Epithelial cell of proximal tubule (primary cell): Measurements from ENCODE around the gene CACNA1C. TPM values are rescaled to one million over a fixed set of nuclear protein-coding genes. Genes with fewer than 3 reads are reported as not detected.
A peak's percentile ranks its signal among the peaks of the same experiment; 100 is the strongest.

ENCODE experiments used
- DNase-seq: peaks from one replicate; pipeline ENCODE4 v3.0.0-alpha.2; 2011; ENCODE audit warnings: low read depth
- H3K4me3 ChIP-seq: 2 replicates; pipeline ENCODE4 v1.5.1; 2011; ENCODE audit warnings: low read depth, mild to moderate bottlenecking, low read length
- total RNA-seq: library from RNA; depleted of rRNA; stranded (reverse); fragments of >200 nt; gene quantifications from 2 replicates; pipeline ENCODE4 v1.2.3, GENCODE V29; 2015
- TF ChIP-seq, protein P1 (sequence below): conservative IDR thresholded peaks from 2 replicates; pipeline ENCODE4 v1.5.1; 2012; ENCODE audit warnings: low read depth, mild to moderate bottlenecking, low read length

Gene CACNA1C
- total RNA-seq, 1 donor from 2014 or later = not detected

DNA sequence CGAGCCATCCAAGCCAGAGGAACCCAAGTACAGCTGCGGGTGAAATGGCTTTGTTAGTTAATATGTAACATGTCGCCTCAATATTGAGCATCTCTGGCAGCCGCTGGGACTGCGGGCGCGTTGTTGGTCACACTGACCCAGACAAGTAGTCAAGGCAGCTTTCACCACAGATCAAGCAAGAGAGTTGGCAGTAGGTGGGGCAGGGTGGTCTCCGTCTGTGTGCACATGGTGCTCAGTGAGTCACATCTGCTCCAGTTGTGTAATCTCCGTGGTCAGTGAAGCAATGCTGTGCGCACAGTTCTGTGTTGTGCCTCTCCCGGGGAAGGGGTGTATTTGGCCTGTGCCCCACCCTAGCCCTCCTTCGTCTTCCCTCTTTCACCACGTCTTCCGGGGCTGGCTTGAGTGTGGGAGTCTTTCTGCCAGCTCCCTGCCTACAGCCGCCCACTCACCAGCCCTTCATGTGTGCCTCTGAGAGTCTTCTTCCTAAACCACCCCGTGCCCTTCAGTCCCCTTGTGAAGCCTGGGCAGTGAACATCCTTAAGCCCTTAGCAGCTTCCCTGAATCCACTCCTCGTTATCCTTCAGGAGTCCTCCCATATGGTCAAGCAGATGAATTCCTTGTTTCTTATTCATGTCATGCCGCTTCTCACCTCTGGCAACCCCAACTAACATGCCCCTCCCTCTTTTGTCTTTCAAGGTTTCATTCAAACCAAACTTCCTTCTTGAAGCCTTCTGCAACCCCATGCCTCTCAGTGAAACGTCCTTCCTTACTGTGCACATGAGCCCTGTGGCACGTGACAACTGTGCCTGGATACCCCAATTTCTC is 242.1 kb downstream of the CACNA1C start:
- DNase-seq = peak; percentile 48
- TF ChIP-seq, protein P1, sequence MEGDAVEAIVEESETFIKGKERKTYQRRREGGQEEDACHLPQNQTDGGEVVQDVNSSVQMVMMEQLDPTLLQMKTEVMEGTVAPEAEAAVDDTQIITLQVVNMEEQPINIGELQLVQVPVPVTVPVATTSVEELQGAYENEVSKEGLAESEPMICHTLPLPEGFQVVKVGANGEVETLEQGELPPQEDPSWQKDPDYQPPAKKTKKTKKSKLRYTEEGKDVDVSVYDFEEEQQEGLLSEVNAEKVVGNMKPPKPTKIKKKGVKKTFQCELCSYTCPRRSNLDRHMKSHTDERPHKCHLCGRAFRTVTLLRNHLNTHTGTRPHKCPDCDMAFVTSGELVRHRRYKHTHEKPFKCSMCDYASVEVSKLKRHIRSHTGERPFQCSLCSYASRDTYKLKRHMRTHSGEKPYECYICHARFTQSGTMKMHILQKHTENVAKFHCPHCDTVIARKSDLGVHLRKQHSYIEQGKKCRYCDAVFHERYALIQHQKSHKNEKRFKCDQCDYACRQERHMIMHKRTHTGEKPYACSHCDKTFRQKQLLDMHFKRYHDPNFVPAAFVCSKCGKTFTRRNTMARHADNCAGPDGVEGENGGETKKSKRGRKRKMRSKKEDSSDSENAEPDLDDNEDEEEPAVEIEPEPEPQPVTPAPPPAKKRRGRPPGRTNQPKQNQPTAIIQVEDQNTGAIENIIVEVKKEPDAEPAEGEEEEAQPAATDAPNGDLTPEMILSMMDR = no peak
- no peak overlapping the region for H3K4me3 ChIP-seq

DNA sequence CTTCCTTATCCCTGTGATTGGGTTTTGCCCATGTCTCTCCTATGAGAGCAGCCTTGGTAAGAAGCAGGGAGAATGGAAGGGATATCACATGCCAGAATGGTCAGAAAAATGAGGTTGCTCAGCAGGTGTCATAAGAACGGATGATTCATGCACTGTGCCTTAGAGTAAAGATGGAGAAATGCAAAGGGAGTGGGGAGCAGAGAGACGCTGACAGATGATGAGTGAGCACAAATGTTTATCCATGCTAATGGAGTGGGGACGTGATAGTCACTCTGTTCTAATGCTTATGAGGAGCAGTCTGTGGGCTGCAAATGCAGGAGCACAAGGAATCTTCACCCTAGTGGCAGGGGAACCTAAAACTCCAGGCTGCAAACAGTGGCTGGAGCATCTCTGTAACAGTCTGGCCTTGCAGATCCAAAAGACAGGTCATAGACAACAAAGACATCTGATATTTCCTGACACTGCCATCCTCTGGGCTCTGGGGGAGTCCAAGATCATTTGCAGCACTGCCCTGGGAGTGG is 243.2 kb downstream of the CACNA1C start:
- H3K4me3 ChIP-seq = no peak overlapping the region
- DNase-seq = peak; percentile 79
- TF ChIP-seq, protein P1 = no peak

DNA sequence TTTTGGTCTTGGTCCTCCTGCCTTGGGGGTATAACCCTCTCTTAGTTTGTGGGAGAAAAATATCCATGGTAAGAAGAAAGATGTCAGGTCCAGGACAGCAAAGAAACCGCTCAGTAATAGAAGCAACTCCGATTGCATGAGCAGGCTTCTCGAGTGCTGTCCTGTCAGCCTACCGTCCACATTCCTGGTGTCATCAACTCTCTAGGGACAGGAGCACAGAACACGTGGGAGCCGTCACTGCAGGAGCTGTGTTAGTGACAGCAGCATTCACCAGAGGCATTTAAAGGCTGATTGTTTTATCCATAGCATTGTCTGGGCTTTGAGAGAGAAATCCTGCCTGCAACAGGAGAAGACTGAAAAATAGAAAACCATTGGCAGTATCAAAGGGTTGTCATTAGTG is 244.2 kb downstream of the CACNA1C start:
- TF ChIP-seq, protein P1 = no peak
- H3K4me3 ChIP-seq = no peak overlapping the region
- DNase-seq = no peak

DNA sequence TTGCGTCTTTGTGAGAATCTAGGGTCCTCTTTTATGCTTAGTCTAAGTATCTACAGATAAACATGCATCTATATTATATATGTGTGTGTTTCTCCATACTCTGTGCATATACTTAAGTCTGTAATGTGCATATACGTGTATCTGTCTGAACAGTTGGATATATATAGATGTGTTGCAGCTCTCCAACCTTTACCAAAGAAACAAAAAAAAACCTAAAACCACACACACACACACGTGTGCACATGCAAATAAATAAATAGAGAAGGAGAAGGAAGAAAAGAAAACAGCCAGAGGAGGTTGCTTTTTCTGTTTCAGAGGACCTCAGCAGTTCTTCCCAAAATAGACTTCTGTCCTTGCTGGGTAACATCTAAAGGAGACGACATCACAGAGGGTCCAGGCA is 244.9 kb downstream of the CACNA1C start:
- TF ChIP-seq, protein P1 = no peak
- no peak overlapping the region for H3K4me3 ChIP-seq
- DNase-seq = no peak

DNA sequence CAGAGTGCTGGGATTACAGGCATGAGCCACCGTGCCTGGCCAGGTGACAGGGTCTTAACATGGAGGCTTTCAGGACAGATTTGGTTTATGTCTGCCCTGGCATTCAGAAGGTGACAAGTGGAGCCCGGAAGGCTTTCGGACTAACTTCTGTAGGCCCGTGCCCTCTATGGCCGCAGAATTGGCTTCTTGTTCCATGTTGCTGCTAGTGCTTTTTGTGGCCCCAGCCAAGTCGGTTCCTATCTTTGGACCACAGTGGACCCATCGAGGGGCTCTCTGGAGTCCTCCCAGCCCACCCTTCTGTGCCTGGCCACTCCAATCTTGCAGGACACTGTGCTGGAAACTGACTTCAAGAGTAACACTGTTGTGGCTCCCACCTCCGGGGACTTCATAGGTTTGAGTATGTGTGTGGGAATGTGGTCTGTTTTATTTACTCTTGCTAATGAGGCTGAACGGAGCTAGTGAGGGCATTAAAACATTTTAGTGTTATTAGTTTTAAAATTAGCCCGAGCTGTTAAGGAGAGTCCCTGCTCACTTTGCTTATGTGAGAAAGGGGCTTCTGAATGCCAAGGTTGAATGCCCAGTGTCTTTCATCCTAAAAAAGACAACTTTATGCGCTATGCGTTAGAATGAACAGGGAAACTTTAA is 245.9 kb downstream of the CACNA1C start:
- TF ChIP-seq, protein P1 = no peak
- DNase-seq = no peak
- no peak overlapping the region for H3K4me3 ChIP-seq

DNA sequence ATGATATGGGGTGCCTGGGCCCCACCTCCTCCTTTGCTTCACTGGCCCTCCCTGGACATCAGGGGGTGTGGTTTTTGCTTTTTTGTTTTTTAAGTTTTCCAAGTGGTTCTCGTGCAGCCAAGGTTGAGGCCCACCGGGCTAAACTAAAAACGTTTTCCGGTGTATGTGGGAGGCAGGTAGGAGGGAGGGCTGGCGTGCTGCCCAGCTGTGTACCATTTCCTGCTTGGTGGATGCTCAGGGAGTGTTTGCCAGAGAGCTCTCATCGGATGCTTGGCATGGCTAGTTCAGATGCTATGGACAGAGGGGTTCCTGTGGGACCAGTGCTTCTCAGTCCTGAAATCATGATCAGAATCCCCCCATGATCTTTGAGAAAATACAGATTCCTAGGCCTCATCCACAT is 246.4 kb downstream of the CACNA1C start:
- DNase-seq = no peak
- H3K4me3 ChIP-seq = no peak overlapping the region
- TF ChIP-seq, protein P1 = no peak
